CD4-positive, alpha-beta T cell treated with Interleukin-6 at 100 ng/mL for 8 hours (primary cell): Measurements from ENCODE around the gene SYNGR3.

Experiments used
- DNase-seq: peaks from one replicate; pipeline ENCODE4 v3.0.0-alpha.2; 2020; ENCODE audit warnings: mixed read lengths, low spot score

SYNGR3 gene

GRCh38 chr16:2042171-2042985, 52.6 kb downstream of the SYNGR3 start:
- DNase-seq: no peak

GRCh38 chr16:2042986-2043666, 53.4 kb downstream of the SYNGR3 start:
- no peak for DNase-seq
